LNCAP (cell line): ENCODE results near the gene RABGAP1L.

ENCODE experiments used
- TF ChIP-seq, protein P1 (sequence below): fragments of 450-650 bp; IDR thresholded peaks from 2 replicates; pipeline ENCODE4 v1.5.1; 2017; ENCODE audit warnings: mild to moderate bottlenecking

RABGAP1L gene

DNA sequence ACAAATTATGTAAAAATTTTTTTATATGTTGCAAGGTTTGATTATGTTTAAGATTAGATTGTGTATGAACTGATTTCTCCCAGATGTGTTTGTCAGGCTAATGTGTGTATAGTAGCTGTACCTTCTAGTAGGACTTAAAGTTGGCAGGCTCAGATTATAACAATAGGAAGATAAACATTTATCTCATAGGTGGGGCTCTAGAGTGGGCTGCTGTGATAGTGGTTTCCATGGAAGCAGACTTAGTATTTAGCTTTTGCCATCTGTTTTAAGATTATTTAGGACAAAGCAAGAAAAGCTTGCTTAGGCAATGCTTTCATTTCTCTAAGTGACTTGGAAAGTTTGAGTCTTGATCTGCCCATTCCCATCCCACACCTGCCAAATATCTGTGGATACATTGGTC lies 652.7 kb downstream of the RABGAP1L start:
- TF ChIP-seq, protein P1, sequence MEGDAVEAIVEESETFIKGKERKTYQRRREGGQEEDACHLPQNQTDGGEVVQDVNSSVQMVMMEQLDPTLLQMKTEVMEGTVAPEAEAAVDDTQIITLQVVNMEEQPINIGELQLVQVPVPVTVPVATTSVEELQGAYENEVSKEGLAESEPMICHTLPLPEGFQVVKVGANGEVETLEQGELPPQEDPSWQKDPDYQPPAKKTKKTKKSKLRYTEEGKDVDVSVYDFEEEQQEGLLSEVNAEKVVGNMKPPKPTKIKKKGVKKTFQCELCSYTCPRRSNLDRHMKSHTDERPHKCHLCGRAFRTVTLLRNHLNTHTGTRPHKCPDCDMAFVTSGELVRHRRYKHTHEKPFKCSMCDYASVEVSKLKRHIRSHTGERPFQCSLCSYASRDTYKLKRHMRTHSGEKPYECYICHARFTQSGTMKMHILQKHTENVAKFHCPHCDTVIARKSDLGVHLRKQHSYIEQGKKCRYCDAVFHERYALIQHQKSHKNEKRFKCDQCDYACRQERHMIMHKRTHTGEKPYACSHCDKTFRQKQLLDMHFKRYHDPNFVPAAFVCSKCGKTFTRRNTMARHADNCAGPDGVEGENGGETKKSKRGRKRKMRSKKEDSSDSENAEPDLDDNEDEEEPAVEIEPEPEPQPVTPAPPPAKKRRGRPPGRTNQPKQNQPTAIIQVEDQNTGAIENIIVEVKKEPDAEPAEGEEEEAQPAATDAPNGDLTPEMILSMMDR = no peak

DNA sequence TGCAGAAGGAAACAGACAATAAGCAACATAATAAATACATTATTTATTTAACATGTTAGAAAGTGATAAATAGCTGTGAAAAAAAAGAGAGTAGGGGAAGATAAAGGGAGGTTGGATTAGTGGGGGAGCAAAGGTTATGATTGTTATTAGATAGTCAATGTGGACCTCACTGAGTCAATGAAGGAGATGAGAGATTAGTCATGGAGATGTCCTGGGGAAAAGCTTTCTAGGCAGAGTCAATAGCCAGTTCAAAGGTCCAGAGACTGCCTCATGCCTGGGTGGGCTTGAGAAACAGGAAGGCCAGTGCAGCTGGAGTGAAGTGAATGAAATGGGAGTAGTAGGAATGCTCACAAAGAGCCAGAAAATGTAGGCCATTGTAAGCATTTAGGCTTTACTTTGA lies 653.3 kb downstream of the RABGAP1L start:
- TF ChIP-seq, protein P1 = no peak

DNA sequence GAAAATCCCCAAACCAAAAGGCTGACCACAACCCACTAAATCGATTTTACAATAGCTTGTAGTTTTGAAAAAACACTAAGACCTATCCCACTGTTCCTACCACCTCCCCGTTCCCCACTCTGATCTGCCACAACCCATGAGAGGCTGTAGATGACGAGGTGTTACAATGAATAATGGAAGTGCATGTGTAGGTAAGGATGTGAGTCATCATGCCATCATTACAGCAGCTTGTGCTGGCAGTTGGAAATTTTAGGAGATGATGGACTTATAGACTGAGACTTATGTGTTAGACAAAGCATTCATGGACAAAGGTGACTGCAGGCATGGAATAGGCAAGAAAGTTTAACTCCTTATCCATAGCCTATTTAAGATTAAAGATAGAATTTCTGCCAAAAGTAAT lies 655.7 kb downstream of the RABGAP1L start:
- TF ChIP-seq, protein P1 = no peak

DNA sequence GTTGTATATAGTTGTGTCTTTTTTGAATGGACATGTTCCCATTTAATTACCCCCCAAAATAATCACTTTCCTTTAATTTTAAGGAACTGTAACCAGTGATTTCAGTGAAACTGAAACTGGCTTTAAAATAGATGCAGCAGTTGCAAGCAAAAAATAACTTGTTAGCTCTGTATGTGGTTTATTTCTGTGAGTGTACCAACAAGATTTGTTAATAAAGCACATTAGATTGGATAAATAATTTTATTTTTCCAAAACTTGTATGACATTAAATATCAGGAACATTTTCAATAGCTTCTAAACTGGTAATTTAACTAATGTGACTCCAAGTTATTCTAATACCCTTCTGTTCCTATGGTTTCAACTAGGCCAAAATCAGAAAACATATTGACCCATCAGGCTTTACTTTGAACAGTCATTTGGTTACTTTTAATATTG lies 656.2 kb downstream of the RABGAP1L start:
- TF ChIP-seq, protein P1 = no peak

DNA sequence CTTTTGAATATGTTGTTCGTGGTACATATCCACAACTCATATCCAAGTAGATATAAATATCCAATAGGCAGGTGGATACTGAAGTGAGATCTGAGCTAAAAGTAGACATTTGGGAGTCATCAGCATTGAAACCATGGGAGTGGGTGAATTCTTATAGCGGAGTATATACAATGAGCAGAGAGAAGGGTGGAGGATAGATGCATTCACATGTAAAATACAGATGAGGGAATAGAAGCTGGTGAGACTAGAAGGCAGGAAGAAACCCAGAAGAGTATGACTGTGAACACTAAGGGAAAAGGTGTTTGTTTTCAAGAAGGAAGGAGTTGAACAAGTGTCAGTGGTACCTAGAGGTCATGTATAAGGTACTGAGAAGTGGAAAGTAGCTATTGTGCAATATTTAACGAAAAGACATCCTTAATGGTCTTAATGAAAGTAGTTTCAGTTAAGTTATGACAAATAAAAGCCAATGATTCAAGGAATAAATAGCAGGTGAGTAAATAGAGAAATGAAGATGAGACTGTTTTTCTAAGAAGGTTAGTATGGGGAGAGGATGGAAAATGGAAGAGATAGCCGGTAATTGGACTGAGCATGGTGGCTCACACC lies 658.8 kb downstream of the RABGAP1L start:
- TF ChIP-seq, protein P1 = no peak

DNA sequence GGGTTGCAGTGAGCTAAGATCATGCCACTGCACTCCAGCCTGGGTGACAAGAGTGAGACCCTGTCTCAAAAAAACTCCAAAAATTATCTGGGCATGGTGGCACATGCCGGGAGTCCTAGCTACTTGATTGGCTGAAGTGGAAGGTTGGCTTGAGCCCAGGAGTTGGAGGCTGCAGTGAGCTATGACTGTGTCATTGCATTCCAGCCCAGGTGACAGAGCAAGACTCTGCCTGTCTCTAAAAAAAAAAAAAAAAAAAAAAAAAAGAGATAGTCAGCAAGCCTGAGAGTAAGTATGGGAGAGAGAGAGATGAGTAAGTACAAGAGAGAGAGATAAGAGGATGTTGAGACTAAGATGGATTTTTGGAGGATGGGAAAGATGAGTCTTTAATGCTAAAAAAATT lies 659.6 kb downstream of the RABGAP1L start:
- TF ChIP-seq, protein P1 = no peak

DNA sequence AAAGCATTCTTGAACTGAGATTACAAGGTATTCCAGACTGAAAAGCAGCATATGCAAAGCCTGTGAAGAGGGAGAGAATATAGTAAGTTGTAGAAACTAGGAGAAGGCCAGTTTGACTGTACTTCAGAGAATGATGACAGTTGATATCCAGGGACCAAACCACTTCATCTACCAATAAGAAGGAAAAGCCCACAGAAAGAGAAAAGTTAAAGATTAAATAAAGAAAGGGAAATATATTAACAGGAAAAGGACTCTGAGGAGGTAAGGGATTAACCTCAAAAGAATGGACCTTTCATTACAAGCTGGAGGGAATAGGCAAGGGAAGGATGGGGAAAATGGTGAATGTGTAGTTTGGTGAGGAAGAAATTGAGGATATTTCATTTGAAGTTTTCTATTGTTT lies 660.3 kb downstream of the RABGAP1L start:
- TF ChIP-seq, protein P1 = no peak

DNA sequence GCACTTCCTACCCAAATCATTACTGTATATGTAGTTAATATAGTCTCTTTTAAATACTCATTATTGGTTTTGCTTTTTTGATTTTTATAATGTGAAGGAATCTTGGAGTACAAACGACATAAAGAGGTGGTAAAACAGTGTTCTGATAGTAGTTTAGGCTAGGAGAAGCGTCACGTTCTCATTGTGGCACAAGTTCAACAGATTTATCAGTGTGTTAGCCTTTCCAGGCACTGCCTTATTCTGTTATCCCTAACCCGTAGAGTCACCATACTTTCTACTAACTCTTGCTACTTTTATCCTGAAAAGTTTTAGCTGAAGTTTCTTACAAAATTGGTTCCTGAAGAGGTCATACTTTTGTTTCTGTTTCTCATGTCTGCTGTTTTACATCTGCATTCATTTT lies 665.8 kb downstream of the RABGAP1L start:
- TF ChIP-seq, protein P1 = no peak
